SK-N-SH treated with all-trans-retinoic acid at 6 μM for 48 hours (cell line): Measurements from ENCODE around the gene PTGS1.
"Not testable (repeated sequence)": the region's sequence is repeated elsewhere in the genome, so short reads cannot be mapped to it uniquely, and the experiment has no call there.

Experiments
- CSDC2 ChIP-seq: fragments of 250-450 bp; sonication (Bioruptor Pico); IDR thresholded peaks from 2 replicates; pipeline ENCODE4 v1.5.0; 2020; ENCODE audit warnings: mild to moderate bottlenecking, moderate library complexity
- PATZ1 ChIP-seq: fragments of 250-450 bp; sonication (Bioruptor Pico); IDR thresholded peaks from 2 replicates; pipeline ENCODE4 v1.8.0; 2020; ENCODE audit warnings: mild to moderate bottlenecking, moderate library complexity, borderline replicate concordance
- RARB ChIP-seq: fragments of 250-450 bp; sonication (Bioruptor Pico); IDR thresholded peaks from 2 replicates; pipeline ENCODE4 v1.8.0; 2021; ENCODE audit warnings: mild to moderate bottlenecking, moderate library complexity
- SNAI2 ChIP-seq: fragments of 250-450 bp; sonication (Bioruptor Pico); IDR thresholded peaks from 2 replicates; pipeline ENCODE4 v1.5.0; 2020; ENCODE audit warnings: mild to moderate bottlenecking, moderate library complexity
- ZC3H10 ChIP-seq: fragments of 250-450 bp; sonication (Bioruptor Pico); IDR thresholded peaks from 2 replicates; pipeline ENCODE4 v1.5.1; 2021; ENCODE audit warnings: mild to moderate bottlenecking, moderate library complexity
- ZNF8 ChIP-seq: fragments of 450-650 bp; formaldehyde crosslinking; IDR thresholded peaks from 2 replicates; pipeline ENCODE4 v1.5.0; 2020; ENCODE audit warnings: mild to moderate bottlenecking, moderate library complexity

- TF ChIP-seq CSDC2 (CRISPR knock-in tag); SNAI2 (CRISPR knock-in tag); ZNF8; PATZ1 (CRISPR knock-in tag); ZC3H10 (CRISPR knock-in tag); RARB (CRISPR knock-in tag): not testable (repeated sequence)
These were observed 46.2 kb upstream of the PTGS1 start for GRCh38 chr9:122324665-122325064.
